IPS DF 6.9 (cell line): Measurements from ENCODE around the gene ITPR1.

ENCODE experiments used
- DNase-seq: peaks from one replicate; pipeline ENCODE4 v3.0.0-alpha.2; 2013; ENCODE audit warnings: low read depth, low spot score
- H3K27ac ChIP-seq: one replicate; pipeline ENCODE4 v1.5.1; 2013; ENCODE audit warnings: low read length, control low read depth
- H3K27me3 ChIP-seq: 2 replicates; pipeline ENCODE4 v1.6.1; 2013; ENCODE audit warnings: mild to moderate bottlenecking, low read length; ENCODE audit not compliant: control insufficient read depth, insufficient read depth
- H3K36me3 ChIP-seq: 2 replicates; pipeline ENCODE4 v1.6.1; 2013; ENCODE audit warnings: low read length; ENCODE audit not compliant: control insufficient read depth, insufficient read depth
- H3K4me1 ChIP-seq: 2 replicates; pipeline ENCODE4 v1.6.1; 2013; ENCODE audit warnings: low read length; ENCODE audit not compliant: control insufficient read depth, insufficient read depth
- H3K4me3 ChIP-seq: 2 replicates; pipeline ENCODE4 v1.5.1; 2013; ENCODE audit warnings: mild to moderate bottlenecking, low read length
- H3K9me3 ChIP-seq: 2 replicates; pipeline ENCODE4 v1.6.1; 2013; ENCODE audit warnings: low read length, inconsistent platforms; ENCODE audit not compliant: control insufficient read depth, insufficient read depth
- WGBS: extraction: QIAGEN DNeasy Blood & Tissue Kit; methylation state at CpG from one replicate; pipeline ENCODE4 v1.1.7; 2013; ENCODE audit warnings: mixed read lengths, missing lambda C conversion rate; ENCODE audit not compliant: insufficient read length, insufficient coverage; 5-methylcytosine and 5-hydroxymethylcytosine counted together

The ITPR1 gene

DNA sequence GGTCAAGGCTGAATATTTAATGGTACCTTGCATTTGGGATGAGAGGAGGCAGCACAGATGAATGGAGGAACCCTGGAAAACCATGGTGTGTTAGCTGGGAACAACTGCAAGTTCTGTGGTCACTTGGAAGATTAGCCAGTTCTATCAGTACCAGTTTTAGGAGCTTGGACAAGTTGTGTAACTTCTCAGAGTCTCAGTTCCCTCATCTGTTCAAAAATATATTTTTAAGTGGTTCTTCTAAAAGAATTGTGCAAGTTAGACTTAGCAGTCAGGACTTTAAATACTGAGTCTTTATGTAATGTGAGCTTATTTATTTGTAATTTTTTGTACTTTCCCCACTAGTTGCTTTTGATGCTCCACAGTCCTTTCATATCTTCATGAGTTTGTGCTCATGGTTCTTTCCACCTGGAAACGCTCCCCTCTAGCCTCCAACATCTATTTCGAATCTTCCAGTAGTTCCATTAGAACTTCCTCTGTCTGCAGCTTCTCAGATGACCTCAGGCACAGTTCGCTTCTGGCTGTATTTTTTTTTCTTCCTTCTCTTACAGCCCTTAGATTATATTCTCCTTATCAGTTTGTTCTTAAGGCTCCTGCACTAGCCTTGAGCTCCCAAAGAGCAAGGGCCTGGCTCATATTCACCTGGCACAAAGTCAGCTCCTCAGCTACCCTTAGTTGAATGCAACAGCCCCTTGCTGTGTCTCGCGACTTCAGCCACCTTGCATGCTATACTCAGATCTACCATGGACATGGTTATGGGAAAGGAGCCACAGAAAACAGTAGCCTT is 27.1 kb downstream of the ITPR1 start:
- Histone ChIP-seq H3K9me3 (no peaks in the 10 kb centered on the region), H3K4me1 (no peaks in the 10 kb centered on the region), H3K27ac (no peak overlapping the region), H3K36me3 (no peaks in the 10 kb centered on the region), H3K27me3 (no peaks in the 10 kb centered on the region), H3K4me3 (no peak overlapping the region)
- no peak for DNase-seq
- no CpG with 5 or more reads among the region's 5 CpGs for WGBS

DNA sequence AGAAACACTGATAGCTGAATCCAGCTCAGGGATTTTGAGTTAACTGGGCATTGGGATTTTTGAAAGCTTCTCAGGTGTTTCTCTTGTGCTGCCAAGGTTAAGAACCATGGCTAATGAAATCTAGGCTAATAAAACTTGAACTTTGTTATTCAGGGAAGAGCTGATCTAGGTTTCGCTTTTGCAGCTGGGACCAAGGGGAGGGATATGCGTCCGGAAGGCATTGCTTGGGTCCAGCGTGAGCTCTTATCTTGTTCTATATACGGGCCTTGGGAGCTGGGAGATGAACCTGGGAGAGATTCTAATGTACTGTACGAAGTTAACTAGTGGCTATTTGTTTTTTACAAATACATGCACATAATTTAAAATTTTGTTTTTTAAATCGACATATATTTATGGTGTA is 29.8 kb downstream of the ITPR1 start:
- H3K27me3 ChIP-seq: no peaks in the 10 kb centered on the region
- WGBS: no CpG with 5 or more reads among the region's 7 CpGs
- H3K4me3 ChIP-seq: no peak overlapping the region
- no peak overlapping the region for H3K27ac ChIP-seq
- no peak for DNase-seq
- no peaks in the 10 kb centered on the region for H3K4me1 ChIP-seq
- H3K36me3 ChIP-seq: no peaks in the 10 kb centered on the region
- no peaks in the 10 kb centered on the region for H3K9me3 ChIP-seq

DNA sequence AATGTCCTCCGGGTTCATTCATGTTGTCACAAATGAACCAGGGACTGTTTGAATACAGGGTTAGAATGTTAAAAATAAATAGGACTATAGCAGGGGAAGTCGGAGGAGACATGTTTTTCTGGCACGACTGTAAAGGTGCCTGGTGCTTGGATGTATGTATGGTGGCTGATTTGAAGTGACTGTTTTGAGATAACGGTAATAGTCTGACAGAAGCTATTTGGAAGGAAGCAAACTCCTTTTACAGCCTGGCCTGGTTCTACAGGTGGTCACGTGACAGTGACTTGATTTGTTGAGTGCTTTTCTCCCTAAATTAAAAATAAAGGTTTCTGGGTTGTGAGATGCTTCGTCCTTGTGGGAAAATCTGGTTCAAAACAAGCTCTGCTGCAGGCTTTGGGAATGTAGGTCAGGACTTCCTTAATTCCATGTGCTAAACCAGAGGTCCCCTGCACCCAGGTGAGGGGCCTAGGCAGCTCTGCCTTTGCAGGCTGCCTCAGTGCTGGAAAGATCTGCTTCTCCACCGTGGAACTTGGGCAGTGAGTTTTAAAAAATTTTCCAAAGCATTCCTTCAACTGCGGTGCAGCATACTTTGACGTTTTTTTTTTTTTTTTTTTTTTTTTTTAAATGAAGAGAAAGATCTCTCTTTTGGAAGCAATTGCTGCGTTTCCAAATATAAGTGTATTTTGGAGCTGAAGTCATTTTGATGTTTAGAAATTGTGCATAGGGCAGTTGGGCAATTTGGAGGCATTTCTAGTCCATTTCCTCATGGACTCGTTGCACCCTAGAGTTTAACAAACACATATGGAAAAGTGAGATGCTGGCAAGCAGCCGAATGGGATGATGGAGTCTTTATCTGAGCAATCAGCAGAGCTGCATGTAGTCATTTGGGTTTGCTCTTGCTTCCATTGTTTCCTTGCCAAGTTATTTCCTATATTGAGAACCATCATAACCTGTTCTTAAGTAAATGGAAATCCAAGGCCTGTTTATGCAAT is 30.9 kb downstream of the ITPR1 start:
- Histone ChIP-seq H3K9me3 (no peaks in the 10 kb centered on the region), H3K36me3 (no peaks in the 10 kb centered on the region), H3K4me3 (no peak overlapping the region), H3K27ac (no peak overlapping the region), H3K27me3 (no peaks in the 10 kb centered on the region), H3K4me1 (no peaks in the 10 kb centered on the region)
- no CpG with 5 or more reads among the region's 12 CpGs for WGBS
- DNase-seq: no peak

DNA sequence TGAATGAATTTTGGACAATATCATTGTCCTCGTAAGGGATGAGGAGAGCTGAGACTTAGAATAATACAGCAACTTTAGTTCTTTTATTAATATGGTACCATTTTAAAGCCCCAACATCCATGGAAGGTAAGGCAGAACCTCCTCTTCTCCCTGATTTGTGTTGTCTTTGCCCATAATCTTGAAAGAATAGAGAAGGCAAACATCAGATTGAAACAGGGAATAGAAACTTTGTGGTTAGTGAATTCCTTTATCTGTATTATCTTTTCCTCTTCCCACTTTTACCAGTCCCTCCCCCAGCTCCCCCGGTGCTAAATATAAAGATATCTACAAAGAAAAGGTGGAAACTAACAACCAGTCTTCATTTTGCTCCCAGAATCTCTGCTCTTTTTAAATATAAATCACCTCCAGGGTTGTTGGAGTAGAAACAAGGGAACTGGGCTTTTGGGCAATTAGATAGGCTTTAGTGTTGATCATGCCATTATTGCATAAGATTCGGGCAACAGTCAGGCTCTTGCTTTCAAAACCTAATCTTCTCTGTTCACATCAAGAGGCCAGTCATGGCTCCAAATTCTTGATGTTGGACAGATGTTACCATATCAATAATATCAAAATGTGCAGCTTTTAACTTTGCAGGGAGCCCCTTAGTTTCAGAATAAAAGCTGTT is 32.5 kb downstream of the ITPR1 start:
- no peak for DNase-seq
- no peaks in the 10 kb centered on the region for H3K36me3 ChIP-seq
- no peaks in the 10 kb centered on the region for H3K9me3 ChIP-seq
- H3K27me3 ChIP-seq: no peaks in the 10 kb centered on the region
- H3K27ac ChIP-seq: no peak overlapping the region
- H3K4me3 ChIP-seq: no peak overlapping the region
- H3K4me1 ChIP-seq: no peaks in the 10 kb centered on the region
- WGBS: no CpG with 5 or more reads among the region's 3 CpGs

DNA sequence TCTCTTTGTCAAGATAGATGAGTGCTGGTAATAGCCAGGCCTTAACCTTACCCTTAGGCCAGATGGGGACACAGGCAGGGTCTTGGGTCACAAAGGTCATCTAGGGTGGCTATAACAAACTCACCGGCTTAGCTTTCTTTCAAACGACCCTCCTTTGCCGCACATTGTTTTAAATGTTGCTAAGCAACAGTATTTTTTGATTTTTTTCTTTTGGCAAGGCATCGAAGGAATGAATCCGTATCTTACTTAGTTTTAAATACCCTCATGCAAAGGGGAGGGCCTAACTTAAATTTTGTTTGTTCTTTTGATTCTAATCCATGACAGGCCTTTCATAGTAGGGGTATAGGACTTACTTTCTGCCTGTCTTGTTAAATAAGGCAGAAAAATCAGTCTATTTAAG is 35.2 kb downstream of the ITPR1 start:
- Histone ChIP-seq H3K36me3 (no peaks in the 10 kb centered on the region), H3K4me1 (no peaks in the 10 kb centered on the region), H3K4me3 (no peak overlapping the region), H3K27me3 (no peaks in the 10 kb centered on the region), H3K9me3 (no peaks in the 10 kb centered on the region), H3K27ac (no peak overlapping the region)
- DNase-seq: no peak
- WGBS: no CpG with 5 or more reads among the region's 5 CpGs

DNA sequence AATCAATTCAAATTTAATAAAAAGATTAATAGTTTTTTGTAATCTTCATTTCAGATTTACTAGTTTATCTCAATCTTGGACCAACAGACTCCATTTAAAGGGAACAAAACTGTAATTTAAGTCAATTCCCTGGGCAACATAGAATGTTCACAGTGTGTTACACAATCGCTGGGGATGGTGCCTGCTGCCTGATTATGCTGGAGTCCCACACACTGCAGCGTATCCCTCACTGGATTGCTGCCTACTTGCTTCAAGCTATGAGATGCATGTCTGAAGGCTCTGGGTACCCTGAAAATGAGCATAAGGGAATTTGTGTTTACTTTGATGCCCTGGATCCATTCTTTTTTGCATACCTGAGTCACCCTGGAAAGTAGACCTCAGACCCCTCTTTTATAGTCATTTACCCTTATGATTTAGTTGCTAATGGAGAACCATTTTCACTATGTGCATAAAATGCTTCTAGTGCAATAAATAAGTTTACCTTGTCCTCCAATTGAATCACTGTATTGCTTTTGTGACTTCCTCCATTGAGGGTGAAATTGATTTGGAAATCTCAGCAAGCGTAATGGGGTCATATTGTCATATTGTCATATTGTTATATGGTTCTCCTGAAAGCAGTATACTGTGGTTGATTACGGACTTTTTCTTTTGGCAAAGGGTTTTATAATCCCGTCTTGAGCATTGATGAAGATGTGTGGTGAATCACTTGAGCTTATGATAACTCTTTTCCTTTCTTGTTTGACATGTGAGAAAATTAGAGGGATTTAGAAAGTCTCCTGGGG is 35.9 kb downstream of the ITPR1 start:
- no CpG with 5 or more reads among the region's 5 CpGs for WGBS
- no peak overlapping the region for H3K27ac ChIP-seq
- no peaks in the 10 kb centered on the region for H3K4me1 ChIP-seq
- no peak for DNase-seq
- no peaks in the 10 kb centered on the region for H3K9me3 ChIP-seq
- no peaks in the 10 kb centered on the region for H3K36me3 ChIP-seq
- H3K27me3 ChIP-seq: no peaks in the 10 kb centered on the region
- no peak overlapping the region for H3K4me3 ChIP-seq

DNA sequence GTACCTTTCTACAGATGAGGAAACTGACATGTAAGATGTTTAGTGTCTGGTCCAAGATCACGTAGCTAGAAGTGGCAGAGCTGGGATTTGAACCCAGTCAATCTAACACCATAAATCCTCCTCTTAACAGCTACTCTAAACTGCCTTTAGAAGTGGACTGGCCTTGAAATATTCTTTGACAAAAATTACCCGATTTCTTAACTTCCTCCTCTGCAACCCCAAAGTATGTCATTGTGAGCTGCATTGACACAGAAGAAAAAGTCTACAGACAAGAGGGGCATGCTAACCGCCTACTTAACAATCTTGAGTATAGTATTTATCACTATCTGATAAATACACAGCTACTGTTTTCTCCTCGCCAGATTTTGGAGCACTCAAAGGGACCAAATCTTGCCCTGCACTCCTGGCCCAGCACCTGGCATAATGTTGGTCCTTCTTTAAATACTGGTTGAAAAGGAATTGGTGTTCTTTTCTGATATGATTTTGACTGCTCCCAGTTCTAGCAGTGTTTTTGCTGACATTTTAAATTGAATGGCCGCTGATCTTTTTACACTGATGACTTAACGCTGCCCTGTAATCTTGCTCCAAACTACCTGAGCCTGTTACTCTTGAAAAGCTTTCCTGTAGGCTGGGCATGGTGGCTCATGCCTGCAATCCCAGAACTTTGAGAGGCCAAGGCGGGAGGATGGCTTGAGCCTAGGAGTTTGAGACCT is 36.9 kb downstream of the ITPR1 start:
- Histone ChIP-seq H3K9me3 (no peaks in the 10 kb centered on the region), H3K27me3 (no peaks in the 10 kb centered on the region), H3K4me3 (no peak overlapping the region), H3K27ac (no peak overlapping the region), H3K4me1 (no peaks in the 10 kb centered on the region), H3K36me3 (no peaks in the 10 kb centered on the region)
- no peak for DNase-seq
- WGBS: no CpG with 5 or more reads among the region's 7 CpGs

DNA sequence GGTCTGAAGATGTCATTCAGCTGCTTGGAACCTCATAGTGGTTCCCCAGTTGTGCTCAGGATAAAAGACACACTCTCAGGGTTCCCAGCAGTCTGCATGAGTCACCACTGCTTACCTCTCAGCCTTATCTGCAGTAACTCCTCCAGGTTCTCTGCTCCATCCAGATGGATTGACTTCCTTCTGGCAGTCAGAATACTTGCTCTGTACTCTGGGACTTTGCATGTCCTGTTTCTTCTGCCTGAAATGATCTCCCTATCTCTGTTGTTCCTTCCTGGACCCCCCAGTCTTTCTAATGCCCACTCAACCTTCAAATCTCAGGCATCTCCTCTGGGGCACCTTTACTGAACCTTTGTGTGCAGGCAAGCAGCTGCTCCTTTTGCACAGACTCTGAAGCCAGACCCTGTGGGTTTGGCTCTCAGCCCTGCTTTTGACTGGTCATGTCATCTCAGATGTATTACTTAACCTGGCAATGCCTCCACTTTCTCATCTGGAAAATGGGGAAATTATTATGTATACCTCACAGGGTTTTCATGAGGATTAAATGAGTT is 38.4 kb downstream of the ITPR1 start:
- Histone ChIP-seq H3K27ac (no peak overlapping the region), H3K4me3 (no peak overlapping the region), H3K9me3 (no peaks in the 10 kb centered on the region), H3K36me3 (no peaks in the 10 kb centered on the region), H3K27me3 (no peaks in the 10 kb centered on the region), H3K4me1 (no peaks in the 10 kb centered on the region)
- DNase-seq: no peak

DNA sequence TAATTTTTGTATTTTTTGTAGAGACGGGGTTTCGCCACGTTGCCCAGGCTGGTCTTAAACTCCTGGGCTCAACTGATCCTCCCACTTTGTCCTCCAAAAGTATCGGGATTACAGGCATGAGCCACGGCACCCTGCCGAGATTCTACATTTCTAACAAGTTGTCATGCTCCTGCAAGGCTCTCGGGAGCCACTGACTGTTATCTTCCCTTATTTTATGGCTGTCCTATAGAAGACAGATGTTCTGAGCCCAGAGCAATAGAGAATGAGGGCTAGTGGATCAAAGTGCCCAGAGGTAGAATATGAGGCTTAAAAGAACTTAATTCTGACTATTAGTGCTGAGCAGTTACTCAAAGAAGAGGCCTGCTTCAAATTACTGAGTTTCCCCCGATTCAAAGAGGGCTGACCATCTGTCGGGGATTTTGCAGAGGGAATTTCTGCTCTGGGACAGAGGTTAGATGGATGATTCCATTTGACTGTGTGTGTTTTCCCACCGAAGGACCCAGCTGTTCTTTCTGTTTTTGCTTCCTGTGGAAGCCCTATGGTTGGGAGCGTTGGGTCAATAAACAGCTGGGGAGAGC is 39.5 kb downstream of the ITPR1 start:
- whole genome bisulfite sequencing: no CpG with 5 or more reads among the region's 11 CpGs
- Histone ChIP-seq H3K36me3 (no peaks in the 10 kb centered on the region), H3K27me3 (no peaks in the 10 kb centered on the region), H3K27ac (no peak overlapping the region), H3K4me1 (no peaks in the 10 kb centered on the region), H3K4me3 (no peak overlapping the region), H3K9me3 (no peaks in the 10 kb centered on the region)
- no peak for DNase-seq
